GM19193 (cell line): ENCODE results near the gene PYCR2.

ENCODE experiments used
- POLR2A ChIP-seq: IDR thresholded peaks from 4 replicates; pipeline ENCODE4 v1.6.1; 2011; ENCODE audit not compliant: insufficient read depth, insufficient read length; ENCODE audit errors: extremely low read depth

The PYCR2 gene

DNA sequence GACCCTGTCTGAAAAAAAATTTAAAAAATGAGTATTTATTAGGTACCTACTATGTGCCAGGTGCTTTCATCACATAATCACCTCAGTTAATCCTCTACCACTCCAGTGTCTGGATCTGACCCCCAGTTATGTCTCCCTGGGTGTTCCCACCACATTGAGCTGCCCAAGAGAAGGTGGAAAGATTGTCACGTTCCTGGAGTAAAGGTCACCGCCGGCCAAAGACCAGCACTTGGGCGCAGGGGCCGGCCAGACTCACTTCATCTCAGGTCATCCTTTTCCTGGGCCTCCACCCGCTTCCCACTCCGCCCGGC is 714 bp downstream of the PYCR2 start:
- no peak for TF ChIP-seq POLR2A

DNA sequence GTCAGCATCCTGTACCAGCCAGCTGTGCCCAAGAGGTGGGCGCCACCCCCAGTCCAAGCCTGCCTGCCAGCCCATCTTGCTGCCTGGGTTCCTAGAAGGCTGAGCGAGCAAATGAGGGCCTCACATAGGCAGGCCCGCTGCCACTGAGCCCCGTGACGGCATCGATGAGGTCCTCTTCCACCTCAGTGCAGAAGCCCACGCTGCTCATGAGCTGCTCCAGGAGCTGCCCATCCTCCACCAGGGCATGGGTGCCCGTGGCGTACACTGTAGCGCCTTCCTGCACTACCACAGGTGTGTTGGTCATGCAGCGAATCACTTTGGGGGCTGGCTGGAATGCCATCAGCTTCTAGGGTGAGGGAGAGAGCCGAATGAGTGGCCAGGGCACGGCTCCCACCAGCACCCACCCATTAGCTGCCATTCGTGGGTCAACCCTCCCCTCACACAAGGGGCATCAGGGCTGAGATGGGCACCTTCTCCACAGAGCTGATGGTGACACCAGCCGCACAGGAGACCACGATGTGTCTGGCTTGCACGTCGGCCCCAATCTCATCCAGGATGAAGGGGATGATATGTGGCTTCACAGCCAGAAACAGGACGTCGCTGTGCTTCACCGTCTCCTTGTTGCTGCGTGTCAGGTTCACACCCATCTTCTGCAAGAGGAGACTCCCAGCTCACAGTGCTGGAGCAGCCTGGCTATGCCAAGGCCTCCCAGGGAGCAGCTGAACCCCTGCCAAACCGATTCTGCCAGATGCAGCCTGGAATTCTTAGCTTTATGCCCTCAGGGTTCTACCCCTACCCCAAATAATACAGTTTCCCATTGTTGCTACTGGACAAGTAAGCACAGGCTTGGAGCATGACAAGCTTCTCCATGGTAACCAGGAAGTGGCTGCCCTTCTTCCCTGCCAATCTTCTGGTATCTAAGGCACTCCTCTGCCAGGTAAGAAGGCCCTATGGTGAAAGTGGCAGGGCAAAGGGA is 2.0 kb downstream of the PYCR2 start:
- TF ChIP-seq POLR2A: no peak

DNA sequence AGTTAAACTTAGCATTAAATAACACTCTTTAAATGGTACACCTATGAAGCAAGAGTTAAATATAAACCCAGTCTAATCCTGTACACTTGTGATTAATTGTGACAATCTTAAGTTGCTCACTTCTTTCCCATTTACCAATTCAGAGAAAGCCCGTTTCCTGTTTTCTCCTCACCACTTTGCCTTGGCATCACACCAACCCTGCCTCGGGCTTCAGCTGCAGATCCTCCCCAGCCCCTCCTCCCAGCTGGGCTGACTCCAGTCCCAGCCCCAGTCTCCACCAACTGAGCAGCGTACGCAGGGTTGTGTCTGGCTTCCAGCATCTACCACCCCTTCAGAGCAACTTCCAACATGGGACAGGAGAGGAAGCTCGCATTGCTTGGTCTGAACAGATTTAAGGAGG is 4.1 kb downstream of the PYCR2 start:
- TF ChIP-seq POLR2A: no peak

DNA sequence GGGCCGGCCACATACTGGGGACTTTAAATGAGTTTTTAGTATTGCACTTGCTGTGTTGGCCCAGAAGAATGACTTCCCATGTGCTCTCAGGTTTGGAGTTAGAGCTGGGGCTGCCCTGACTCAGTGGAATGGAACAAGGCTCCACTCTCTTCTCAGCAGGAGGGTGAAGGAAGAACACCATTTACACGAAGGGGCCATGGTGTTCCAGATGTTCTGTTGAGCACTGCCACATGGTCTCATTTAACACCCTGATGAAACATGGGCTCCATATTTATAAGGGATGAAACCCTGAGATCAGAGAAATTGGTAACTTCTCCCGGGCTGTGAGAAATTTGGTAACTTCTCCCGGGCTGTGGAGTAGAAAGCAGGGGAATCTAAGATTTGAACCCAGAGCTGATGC is 5.8 kb downstream of the PYCR2 start:
- TF ChIP-seq POLR2A: no peak

GRCh38 chr1:225917536-225917935 is 6.5 kb downstream of the PYCR2 start:
- TF ChIP-seq POLR2A: no peak

GRCh38 chr1:225917101-225917500 is 6.9 kb downstream of the PYCR2 start:
- TF ChIP-seq POLR2A: no peak

- no peak for TF ChIP-seq POLR2A
Observed at GRCh38 chr1:225915538-225915991, 8.5 kb downstream of the PYCR2 start.

DNA sequence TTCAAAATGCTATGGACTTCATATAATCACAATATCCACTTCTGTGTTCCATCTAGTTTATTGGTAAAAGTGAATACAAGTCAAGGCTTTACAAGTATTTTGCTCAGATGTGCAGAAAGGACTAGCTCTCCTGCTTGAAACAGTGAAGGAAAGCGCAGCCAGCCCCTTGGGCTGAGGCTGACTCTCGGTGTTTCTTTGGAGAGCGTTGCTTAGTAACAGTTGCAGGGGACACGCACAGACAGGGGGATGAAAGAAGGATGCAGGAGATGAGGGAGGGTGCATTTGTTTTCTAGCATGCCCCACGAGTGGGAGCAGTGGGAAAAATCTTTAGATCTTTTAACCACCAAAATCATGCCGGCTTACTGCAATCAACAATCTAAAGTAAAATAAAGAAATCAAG is 9.1 kb downstream of the PYCR2 start:
- no peak for TF ChIP-seq POLR2A

- TF ChIP-seq POLR2A: no peak
Observed at GRCh38 chr1:225914391-225914790, 9.7 kb downstream of the PYCR2 start.

GRCh38 chr1:225911191-225912130 is 12.6 kb downstream of the PYCR2 start:
- TF ChIP-seq POLR2A: no peak

DNA sequence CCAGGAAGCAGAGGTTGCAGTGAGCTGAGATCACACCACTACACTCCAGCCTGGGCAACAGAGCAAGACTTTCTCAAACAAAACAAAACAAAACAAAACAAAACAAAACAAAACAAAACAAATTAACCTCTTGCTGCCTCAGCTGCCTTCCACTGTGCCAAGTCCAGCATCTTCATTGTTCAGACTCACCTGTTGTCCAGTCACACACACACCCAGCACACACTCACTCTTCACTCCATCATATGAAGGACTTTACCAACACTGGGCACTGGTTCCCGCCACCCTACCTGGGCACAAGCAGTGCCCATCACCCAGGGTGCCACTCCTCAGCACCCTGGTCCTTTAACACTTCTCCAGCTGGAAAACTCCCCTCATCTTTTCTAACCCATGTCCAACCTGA is 14.6 kb downstream of the PYCR2 start:
- no peak for TF ChIP-seq POLR2A

- TF ChIP-seq POLR2A: no peak
Observed at GRCh38 chr1:225908773-225909172, 15.3 kb downstream of the PYCR2 start.

DNA sequence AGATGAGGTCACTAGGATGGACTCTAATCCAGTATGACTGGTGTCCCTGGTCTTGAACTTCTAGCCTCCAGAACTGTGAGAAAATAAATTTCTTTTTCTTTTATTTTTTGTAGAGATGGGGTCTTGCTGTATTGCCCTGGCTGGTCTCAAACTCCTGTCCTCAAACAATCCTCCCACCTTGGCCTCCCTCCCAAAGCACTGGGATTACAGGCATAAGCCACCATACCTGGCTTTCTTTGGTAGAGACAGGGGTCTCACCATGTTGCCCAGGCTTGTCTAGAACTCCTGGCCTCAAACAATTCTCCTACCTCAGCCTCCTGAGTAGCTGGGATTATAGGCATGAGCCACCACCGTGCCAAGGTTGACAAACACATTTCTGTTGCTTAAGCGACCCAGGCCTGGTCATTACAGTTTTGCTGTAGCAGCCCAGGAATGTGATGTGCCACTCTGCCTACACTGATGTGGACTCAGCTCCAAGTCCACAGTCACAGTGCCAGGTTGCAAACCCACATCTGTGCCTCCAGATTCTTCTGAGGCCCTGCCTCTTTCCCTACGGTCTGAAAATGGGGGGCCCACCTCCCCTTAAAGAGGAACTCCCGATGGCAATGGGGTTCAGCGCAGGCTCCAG is 15.9 kb downstream of the PYCR2 start:
- TF ChIP-seq POLR2A: no peak

- TF ChIP-seq POLR2A: no peak
Observed at GRCh38 chr1:225907341-225907740, 16.7 kb downstream of the PYCR2 start.

DNA sequence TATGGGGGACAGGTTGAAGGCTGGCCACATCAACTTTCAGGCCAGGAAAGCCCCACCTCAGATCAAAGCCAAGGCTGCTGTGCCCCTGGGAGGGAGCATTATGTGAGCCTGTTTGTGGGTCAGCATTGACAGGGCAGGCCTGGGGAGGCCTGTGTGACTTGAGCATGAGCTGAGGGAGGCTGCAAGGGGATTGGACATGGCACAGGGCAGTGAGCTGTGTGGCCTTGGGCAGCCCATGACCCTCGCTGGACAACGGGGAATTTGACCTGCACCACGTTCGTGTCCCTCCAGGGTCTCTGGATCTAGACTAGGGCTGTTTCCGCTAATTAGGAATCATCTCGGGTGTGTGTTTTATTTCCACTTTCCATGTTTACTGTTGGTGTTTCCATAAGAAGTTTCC is 17.6 kb downstream of the PYCR2 start:
- no peak for TF ChIP-seq POLR2A
